NCI-H1417 (cell line): Measurements from ENCODE around the gene SNRNP27.

ENCODE experiments used
- DNase-seq, 3 experiments: peaks; one replicate each; lab custom pipeline; 2025; lab: John Stamatoyannopoulos, UW

The SNRNP27 gene

DNA sequence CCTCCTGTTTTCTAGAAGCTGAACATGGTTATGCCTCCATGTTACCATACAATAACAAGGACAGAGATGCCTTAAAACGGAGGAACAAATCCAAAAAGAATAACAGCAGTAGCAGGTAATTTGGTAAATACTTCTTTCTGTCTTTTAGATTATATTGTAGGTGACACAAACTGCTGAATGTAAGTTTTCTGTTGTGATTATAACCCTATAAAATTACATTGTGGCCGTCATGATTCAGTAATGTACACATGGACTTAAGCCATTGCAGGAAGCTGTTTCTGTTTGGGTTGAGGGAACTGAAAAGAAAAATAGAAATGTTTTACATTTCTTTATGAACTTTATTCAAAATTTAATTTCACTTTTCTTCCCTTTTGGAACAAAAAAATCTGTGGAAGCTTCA lies 22.4 kb downstream of the SNRNP27 start:
- no peak for DNase-seq

DNA sequence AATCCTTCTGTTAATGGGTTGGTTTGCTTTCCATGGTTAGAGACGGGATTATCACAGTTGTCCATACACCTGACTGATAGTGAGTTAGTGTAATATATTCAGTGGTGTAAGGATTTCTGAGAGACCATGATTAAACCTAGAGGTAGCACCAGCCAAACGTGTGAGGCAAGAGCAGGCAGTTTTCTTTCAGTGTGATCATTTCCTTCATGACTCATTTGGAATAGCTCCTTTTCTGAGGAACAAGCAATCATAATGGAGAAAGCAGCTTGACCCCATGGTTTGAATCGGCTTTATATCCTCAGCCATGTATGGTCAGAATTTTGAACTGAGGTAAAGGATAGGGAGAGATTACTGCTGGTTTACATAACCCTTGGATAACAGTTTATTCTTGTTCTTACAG lies 24.1 kb downstream of the SNRNP27 start:
- DNase-seq = no peak

DNA sequence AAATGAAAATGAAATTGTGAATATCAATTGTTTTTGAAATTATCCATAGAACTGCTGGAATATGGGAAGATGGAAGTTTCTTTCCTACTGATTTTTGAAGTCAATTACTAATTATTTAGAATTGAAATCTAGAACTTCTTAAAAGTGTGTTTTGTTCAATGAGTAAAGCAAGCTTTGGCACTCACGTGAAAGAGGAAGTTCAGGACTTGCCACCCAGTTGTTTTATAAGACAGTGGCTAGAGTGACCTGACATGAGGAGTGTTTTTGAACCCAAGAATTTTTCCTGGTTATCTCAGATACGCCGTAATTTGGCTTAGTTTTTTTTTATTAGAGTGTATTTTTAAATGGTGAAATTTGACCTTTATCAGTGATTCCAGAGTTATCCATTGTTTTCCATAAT lies 24.6 kb downstream of the SNRNP27 start:
- DNase-seq = no peak

DNA sequence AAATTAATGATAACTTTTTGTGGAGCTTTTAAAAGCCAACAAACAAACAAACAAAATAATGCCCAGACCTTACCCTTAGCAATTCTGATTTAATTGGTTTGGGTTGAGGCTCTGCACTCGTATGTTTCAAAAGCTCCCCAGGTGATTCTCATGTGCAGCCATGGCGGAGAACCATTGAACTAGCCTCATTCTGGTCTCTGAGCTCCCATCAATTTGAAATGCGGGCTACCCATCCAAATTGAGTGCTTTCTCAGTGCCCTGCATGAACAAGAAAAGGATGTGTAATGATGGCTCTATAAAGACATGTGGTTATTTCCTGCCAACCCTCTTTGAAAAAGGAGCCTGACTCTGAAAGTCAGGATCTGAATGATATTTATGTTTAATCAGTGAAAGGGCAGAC lies 29.4 kb downstream of the SNRNP27 start:
- no peak for DNase-seq

DNA sequence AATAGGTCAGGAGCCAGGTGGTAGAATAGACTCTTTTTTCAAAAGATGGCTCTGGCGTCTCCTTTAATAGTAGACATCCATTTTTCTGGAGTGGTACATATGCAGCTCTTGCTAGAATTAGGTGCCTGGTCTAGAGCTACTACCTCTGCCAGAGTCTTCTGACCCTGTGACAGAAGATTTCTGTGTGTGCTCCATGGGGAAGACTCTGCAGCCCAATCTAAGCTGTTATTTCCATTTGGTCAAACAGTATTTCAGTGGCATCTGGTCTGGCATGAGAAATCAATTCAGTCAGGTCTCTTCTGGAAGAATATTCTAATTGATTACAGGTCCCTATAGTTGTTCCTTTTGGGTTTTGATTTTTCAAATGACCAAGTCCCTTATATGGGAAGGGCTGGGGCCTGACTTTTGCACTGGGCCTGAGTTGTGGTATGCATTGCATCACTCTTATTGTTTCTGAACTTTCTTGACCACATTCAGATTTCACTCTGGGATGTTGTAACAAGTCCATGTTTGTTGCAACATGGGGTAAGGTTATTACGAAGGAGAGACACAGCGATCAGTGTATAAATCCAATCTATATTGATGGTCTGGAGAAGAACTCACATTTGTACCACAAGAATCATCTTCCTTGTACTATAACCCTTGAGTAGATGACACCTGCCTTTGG lies 33.2 kb downstream of the SNRNP27 start:
- DNase-seq = no peak

DNA sequence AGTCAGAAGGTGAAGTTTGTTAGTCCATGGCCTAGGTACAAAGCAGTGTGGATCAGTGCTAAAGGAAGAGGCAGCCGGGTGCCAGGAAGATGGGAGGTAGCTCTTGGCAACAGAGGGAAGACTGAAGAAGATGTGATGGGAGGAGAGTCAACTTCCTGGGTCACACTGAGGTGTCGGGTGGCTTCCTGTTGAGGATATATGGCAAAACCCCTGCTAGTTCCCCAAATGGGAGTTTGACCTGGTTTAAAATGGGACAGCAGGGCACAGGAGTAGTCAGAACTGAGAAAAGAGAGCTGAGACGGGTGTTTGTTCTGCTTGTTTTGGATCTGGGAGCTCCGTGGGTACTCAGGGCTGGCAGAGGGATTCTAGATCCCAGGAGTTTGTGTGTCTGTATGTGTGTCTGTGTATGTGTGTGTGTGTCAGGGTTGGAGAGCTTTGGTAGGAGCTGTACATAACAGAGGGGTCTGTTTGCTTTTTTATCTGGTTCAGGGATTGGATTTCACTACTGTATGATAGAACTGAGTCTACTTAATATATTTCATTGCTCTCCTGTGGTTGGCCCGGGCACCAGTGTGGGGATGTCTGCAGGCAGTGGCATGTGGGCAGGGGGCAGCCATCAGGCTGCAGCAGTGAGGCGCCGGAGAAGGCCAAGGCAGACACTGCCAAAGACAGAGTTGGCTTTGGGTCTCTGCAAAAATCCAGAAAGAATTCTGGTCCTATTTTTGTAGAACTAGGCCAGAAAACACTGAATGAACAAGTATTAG lies 38.3 kb downstream of the SNRNP27 start:
- no peak for DNase-seq

DNA sequence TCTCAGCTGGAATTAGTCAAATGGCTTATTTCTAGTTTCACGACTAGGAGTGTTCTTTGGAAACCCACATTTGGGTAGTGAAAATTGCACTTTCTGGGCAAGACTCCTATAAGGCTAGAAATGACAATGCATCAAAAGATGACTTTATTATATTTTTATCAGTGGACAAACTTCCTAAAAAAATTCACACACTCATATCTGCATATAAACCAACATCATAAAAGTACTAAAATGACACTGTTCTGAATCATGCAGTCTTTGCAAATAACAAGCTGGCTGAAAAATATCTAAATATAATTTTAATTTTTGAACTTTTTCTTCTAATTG lies 38.8 kb downstream of the SNRNP27 start:
- DNase-seq = no peak

DNA sequence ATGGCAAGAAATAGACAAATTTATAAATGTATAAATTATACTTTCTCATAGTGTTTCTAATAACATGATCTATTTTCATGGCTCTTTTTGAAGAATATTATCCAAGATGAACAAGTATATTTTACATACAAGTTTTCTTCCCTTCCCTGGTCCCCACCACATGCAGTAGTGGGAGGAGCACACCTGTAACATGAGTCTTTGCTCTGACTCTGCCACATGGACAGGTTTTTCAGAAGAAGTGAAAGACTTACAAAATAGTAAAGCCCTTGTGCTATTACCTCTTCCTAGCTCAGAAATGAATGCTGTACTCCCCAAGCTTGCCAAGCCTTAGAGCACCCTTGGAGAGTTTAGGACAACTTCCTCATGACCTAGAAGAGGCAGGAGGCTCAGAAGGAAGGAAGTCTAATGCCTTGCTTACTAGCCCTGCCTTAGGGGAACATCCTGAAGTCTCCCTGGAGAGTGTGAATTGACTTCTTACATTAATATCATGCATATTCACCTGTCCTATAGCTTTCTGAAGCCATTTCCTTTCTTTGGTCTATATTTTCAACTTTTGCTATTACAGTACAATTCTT lies 39.6 kb downstream of the SNRNP27 start:
- DNase-seq = no peak

DNA sequence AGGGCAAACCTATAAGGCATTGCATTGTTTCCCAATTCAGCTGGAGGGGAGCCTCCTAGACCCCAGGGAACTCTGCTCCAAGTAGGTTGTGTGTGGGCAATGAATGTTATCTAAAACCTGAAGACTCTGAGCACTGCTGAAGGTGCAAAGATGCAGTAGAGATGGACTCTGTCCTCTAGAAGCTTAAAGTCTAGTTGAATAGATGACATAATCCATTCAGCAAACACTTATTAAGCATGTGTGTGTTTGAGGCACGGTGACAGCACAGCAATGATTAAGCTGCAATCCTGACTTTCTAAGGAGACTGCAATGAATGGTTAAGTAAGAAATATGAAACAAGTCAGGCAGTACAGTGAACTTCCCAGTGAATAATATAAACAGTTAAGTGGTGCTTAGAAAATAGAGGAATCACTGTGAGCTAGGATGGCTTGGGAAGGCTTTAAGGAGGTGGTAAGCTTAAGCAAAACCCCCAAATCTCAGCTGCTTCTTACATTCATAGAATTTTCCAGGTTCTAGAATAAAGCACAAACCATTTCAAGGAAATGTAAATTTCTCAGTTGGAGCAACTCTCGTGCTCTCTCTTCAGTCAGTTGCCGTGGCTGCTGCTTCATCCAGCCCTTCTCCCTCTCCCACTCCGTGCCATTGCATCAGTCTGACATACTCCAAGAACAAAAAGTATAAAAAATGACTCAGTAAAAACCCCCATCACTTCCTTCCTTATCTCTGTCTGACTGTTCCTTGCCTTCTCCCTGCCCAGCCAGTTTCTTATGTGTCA lies 40.3 kb downstream of the SNRNP27 start:
- no peak for DNase-seq

DNA sequence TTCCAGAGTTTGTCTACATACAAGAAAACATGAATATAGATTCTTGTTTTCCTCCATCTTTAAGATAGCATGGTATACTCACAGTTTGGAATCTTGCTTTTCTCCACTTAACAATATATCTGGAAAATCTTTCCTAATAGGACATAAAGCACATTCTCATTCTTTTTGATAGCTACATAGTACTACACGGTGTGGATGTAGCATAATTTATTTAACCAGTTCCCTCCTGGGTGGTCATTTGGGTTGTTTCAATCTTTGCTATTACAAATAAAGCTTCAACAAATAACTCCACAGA lies 40.8 kb downstream of the SNRNP27 start:
- DNase-seq = no peak

DNA sequence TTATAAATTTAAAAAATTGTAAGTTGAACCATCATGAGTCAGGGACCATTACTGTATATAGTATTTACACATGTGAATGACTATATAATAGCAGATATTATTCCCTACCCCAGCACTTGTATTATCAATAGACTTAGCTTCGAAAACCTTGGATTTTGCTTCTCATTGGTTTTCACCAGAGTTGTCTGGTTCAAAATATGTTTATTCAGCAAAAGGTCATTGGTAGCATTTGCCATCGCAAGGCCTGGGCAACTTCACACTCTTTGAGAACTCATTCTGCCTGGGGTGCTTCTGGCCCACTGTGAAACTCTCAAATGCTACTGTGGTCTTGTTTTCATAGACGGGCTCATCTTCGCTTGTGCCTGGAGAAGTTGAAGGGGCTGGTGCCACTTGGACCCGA lies 41.3 kb downstream of the SNRNP27 start:
- no peak for DNase-seq

DNA sequence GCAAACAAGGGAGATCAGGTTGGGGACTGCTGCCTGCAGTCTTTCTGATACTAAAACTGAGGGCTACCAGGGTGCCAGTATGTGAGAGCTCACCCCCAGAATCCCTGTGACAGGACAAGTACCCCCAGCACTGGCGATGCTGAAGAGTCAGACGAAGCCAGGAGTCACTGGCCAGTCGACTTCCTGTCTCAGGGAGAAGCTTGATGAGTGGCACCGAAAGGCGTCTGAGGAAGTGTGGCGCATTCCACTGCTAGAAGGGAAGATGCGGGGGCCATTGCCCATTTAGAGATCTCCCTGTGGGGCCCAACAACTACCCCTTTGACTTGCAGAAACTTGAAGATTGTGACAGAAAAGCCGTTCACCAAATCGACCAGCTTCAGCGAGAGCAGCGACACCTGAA lies 43.1 kb downstream of the SNRNP27 start:
- no peak for DNase-seq

DNA sequence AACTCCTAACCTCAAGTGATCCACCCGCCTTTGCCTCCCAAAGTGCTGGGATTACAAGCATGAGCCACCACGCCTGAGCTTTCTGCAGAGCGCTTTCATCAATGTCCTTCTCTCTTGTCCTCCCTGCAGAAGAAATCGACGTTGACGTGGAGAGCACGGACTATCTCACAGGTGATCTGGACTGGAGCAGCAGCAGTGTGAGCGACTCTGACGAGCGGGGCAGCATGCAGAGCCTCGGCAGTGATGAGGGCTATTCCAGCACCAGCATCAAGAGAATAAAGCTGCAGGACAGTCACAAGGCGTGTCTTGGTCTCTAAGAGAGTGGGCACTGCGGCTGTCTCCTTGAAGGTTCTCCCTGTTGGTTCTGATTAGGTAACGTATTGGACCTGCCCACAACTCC lies 44.2 kb downstream of the SNRNP27 start:
- DNase-seq = no peak

DNA sequence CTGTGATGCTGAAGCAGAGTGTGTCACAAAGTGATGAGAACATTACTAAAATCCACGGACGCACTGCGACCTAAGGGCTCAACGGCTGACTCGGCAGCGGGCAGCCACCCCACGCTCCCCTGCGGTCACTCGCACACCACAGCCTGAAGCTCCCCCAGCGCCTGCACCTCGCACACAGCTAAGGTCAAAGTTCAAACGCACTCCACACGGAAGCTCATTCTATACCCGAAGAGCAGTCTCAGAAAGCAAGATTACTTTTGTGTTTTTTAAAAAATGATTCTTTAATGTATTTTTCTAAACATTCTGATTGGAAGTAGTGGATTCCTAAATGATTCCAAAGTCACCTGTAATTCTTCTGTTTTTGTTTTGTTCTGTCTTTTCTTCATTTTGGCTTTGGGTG lies 46.0 kb downstream of the SNRNP27 start:
- no peak for DNase-seq

DNA sequence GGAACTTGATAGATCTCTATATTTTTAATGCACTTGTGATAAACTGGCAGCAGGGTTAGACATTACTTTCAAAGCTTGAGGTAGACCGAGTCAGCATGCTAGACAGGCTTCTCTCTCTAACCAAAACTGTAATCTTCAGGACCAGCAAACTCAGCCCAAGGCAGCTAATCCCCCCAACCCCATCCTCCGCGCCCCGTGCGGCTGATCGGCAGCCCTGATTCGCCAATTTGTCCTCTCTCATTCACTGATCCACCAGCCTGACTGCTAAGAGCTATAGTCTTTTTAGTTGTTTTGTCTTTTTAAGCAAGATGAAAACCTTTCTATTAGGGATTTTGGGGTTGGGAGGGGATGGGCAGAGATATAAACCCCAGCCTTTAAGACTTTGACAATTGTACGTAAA lies 46.9 kb downstream of the SNRNP27 start:
- no peak for DNase-seq

DNA sequence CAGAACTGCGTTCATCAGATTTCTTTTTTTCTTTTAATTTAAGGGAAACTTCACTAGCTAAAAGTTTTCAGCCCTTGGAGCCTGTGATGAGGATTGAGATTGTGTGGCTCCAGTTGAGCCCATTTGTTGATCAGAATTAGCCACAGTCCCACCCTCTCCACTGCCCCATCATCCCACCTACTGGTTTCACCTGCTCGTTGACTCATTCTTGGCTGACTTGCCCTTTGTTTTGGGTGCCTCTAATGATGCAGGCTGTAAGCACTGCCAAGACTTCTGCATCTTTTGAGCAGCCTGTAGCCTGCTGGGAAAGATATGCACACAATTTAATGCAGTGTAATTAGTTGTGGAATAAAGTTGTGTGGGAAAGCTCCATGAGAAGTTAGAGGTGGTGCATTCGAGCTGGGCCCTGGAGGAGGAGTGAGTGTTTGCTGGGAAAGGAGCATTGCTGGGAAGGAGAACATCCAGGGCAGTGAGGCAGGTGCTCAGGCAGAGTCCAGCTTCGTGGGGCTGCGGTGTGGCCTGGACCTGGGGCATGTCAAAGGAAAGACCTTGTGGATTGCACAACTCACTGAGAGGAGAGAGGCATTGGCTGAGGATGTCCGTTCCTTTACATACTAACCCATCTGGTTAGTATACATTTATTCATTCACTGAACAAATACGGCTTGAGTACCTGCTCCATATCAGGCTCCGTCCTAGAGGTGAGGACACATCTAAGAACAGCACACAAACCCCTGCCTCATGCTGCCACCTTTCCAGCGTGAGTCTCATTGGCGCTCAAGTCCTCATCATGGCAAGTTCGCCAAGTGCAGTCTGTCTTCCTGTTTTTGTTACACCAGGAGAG lies 49.5 kb downstream of the SNRNP27 start:
- peak in 1 of 3 experiments; percentile 21 for DNase-seq

DNA sequence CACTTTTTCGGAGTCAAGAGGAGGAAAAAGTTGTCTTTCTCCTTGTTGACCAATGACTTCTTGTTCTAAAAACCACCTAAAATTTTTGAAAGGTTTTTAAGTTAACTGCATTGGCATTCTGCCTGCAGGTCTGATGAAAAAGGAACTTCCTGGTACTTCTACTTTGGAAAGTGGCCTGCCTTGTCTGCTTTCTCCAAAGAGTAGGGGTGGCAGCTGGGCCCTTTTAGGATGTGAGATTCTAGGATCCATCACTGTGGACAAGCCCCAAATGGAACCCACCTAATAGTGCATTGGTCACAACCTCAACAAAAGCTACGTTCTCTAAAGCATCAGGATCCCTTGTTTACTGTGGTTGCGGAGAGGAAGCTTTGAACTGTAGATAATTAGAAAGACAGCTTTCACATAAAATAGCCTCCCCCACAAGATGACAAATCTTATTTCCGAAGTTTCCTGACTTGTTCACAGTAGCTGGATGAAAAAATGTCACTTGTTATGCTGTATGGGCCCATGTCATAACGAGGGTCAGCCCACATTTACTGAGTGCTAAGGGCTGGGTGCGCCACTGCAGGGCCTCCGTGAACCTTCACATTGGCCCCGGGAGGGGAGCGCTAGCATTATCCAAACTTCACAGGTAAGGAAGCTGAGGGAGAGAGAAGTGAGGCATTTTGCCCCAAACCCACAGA lies 50.2 kb downstream of the SNRNP27 start:
- DNase-seq = no peak

DNA sequence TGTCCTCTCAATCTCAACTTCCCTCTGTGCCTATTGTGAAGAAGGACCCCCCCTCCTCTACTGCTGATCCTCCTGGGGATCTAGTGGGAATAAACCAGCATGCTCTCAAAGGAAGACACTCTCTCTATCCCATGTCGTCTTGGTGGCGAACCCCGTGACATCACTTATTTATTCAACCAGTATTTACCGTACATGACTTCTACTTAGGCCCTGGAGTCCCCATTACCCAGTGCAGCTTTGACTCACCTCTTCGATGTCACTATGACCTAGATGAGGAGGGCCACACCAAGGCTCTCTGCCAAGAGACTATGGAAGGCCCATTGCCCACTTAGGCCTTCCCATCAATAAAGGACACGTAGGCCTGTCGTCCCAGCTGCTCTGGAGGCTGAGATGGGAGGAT lies 51.0 kb downstream of the SNRNP27 start:
- no peak for DNase-seq

DNA sequence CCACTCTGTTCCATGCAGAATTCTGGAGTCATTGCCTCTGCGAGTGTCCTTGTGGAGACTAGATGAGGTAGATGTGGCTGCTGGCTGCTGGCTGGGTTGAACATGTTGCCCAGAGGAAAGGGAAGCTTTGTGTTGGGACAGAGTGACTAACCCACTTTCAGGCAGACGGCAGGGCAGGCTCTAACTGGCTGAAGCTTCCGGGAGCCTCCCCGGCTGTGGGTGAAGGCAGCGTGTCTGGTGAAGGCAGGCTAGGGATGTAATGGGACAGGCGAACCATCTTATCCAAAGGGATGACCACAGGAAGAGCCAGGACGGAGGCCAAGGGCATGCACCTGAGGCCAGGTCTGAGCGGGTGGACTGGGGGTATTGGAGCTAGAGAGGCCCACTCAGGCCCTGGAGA lies 51.7 kb downstream of the SNRNP27 start:
- DNase-seq = no peak

DNA sequence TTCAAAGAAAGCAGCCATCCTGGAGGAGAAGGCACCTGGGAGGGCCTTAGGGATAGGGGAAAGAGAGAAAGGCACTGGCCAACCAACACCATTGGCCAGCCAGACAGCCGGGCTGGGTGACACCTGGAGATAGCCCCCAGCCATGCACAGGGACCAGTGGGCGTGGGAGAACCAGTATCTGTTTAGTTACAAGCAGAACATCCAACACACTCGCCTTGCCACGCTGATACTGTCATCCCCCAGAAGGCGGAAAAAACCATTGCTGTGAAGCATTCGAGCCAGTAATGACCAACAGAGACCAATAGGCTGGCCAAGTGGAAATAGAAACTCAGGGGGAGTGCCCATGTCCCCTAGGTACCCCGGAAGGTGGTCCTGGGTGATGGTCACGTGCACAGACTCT lies 52.2 kb downstream of the SNRNP27 start:
- DNase-seq = no peak
